Umbilical cord (tissue), 2 donors: ENCODE measurements around the gene CHRNB4. TPM values are rescaled to one million over a fixed set of nuclear protein-coding genes. Genes with fewer than 3 reads are reported as not detected.

Experiments
- DNase-seq: peaks from one replicate; pipeline ENCODE4 v3.0.0-alpha.2; 2015; ENCODE audit warnings: low spot score
- total RNA-seq: library from RNA; depleted of rRNA; stranded (reverse); fragments of >200 nt; gene quantifications from one replicate; pipeline ENCODE4 v1.2.3, GENCODE V29; 2014; ENCODE audit warnings: low replicate concordance; ENCODE audit not compliant: insufficient read depth

CHRNB4 gene
- total RNA-seq, 1 donor from 2014 or later: 0.48 TPM

- no peak for DNase-seq
Observed at GRCh38 chr15:78633348-78633747, 7.7 kb downstream of the CHRNB4 start.

GRCh38 chr15:78630886-78631633 is 9.9 kb downstream of the CHRNB4 start:
- DNase-seq: no peak

GRCh38 chr15:78629716-78630065 is 11.3 kb downstream of the CHRNB4 start:
- DNase-seq: no peak

- DNase-seq: no peak
Observed at GRCh38 chr15:78629031-78629715, 11.8 kb downstream of the CHRNB4 start.

GRCh38 chr15:78628227-78628626 is 12.8 kb downstream of the CHRNB4 start:
- DNase-seq: no peak

GRCh38 chr15:78627348-78627747 is 13.7 kb downstream of the CHRNB4 start:
- no peak for DNase-seq

GRCh38 chr15:78626381-78626995 is 14.5 kb downstream of the CHRNB4 start:
- DNase-seq: no peak

- DNase-seq: no peak
Observed at GRCh38 chr15:78625606-78626280, 15.3 kb downstream of the CHRNB4 start.

- no peak for DNase-seq
Observed at GRCh38 chr15:78624651-78625590, 16.1 kb downstream of the CHRNB4 start.

GRCh38 chr15:78623786-78624497 is 17.1 kb downstream of the CHRNB4 start:
- no peak for DNase-seq

GRCh38 chr15:78621810-78622402 is 19.1 kb downstream of the CHRNB4 start:
- DNase-seq: no peak

GRCh38 chr15:78620527-78621421 is 20.2 kb downstream of the CHRNB4 start, which contains the start of gene CHRNA3:
Gene CHRNA3 (minus strand): TSS chr15:78620996. CDS start chr15:78620794, 202 bp downstream.
- no peak for DNase-seq

GRCh38 chr15:78620021-78620526 is 20.9 kb downstream of the CHRNB4 start:
- peak; percentile 31 for DNase-seq

- peak; percentile 58 for DNase-seq
Observed at GRCh38 chr15:78619022-78619950, 21.7 kb downstream of the CHRNB4 start.

GRCh38 chr15:78618490-78618934 is 22.5 kb downstream of the CHRNB4 start:
- peak; percentile 98 for DNase-seq

- no peak for DNase-seq
Observed at GRCh38 chr15:78618064-78618463, 22.9 kb downstream of the CHRNB4 start.

- no peak for DNase-seq
Observed at GRCh38 chr15:78617516-78617915, 23.5 kb downstream of the CHRNB4 start.
